Skin epidermis (tissue), 12 donors: Measurements from ENCODE around the gene RIMKLB.

Source experiments
- H3K27ac ChIP-seq, 21 experiments: fragments of 200-600 bp; sonication (generic) in 11 of 21; one replicate each; pipeline ENCODE4 v1.5.0; 2020; ENCODE audit warnings: mild to moderate bottlenecking in 3 of 21, inconsistent platforms in 2 of 21, moderate library complexity in 2 of 21
- H3K4me3 ChIP-seq, 7 experiments: fragments of 200-600 bp; sonication (generic) in 2 of 7; one replicate each; pipeline ENCODE4 v1.5.0; 2020; ENCODE audit warnings: inconsistent platforms in 2 of 7, mild to moderate bottlenecking in 2 of 7, moderate library complexity in 1 of 7

RIMKLB gene, protein sequence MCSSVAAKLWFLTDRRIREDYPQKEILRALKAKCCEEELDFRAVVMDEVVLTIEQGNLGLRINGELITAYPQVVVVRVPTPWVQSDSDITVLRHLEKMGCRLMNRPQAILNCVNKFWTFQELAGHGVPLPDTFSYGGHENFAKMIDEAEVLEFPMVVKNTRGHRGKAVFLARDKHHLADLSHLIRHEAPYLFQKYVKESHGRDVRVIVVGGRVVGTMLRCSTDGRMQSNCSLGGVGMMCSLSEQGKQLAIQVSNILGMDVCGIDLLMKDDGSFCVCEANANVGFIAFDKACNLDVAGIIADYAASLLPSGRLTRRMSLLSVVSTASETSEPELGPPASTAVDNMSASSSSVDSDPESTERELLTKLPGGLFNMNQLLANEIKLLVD

DNA sequence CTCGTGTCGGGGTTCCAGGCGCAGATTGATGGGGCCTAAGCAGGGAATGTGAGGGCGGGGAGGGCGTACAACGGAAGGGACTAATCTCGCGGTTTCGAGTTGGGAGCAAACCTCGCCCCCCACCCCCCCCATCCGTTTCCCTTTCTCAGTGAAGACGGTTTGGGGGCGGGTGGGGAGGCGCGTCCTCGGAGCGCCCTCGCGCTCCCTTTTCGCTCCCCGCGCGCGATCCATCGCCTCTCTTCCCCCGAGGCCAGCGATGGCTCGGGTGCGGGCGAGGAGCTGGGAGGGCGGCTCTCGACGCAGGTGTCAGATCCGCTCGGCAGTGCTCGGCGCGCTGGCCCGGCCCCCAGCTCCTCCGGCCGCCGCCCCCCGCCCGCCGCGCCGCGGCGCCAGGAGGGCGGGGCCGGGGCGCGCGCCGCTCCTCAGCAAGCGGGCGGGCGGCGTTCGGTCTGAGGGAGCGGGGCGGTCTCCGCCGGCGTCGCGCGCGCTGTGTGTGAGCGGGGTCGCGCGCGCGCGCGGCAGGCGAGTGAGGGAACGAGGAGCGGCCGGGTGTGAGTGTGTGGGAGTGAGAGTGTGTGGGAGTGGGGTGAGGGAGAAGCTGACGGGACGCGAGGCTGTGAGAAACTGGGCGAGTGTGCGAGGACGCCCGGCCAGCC, at the start of gene RIMKLB:
Gene RIMKLB, plus strand, starts transcription at position 516 of the 656 bp plus-strand sequence. CDS start 15,876 bp downstream, outside the sequence.
- peak within 1 kb of the TSS; percentile 48 to 95 (median 86) for H3K27ac ChIP-seq

DNA sequence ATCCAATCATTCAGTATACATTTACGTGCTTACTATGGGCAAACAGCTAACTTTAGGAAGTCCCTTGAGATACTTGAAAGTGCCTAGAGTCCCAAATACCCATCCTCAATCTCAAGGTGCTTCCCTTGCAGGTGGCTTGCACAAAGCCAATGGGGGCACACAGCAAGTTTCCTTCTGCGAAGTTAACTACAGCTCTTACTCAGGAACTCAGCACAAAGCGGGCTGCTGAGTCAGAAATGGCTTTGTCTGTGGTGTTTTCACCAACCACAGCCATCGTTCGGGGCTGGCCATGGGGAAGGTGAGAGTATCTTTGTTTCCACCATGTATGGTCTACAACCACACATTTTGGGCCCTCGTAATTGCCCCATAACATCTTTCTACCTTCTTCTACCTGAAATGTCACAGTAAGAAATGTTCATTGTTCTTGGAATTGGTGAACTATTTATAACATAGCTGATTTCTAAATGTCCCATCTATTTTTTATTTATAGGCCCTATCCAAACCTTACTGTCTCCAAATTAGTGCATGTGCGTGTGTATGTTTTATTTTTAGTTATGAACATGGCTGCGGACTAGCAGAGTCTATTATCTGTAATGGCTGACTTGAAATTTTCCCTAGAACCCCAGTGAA, 49.1 kb upstream of the RIMKLB start:
- H3K4me3 ChIP-seq = no peak overlapping the region
- no peak overlapping the region for H3K27ac ChIP-seq

More for the DNA sequence above, at the start of gene RIMKLB:
- peak within 1 kb of the TSS; percentile 60 to 99 (median 89) for H3K4me3 ChIP-seq

DNA sequence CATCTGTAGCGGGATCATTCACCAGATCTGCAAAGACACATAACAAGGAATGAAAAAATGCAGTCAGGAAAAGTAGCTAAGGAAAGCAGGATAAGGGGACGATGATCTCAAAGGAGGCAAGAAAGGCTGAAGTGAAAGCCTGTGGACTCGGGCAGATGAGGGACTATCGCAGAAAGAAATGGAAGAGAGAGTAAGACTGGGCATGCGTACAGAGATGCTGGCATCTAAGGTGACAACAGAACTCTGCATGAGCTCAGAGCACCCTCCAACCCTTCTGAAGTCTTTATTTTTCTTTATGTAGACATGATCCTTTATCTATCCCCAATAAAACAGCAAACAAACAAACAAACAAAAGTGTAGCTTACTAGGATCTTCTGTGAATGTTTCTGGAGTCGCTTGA, 42.4 kb upstream of the RIMKLB start:
- no peak overlapping the region for H3K27ac ChIP-seq
- H3K4me3 ChIP-seq = no peak overlapping the region

DNA sequence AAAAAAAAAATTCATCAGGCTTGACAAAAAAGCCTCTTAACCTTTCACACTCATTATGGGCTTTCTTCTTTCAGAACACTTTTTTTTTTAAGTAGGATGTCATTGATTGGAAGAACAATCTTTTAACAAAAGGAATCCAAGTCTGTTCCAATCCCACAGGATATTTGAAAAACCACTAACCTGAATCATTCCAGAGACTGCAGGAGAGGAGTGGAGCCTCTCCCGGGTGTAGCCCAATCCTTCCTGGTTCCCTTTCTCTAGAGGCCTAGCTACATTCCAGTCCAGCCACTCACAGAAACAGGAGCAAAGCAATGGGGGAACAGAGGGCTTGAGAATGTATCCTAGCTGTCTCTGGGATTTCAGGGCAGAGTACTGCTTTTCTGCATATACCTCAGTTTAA, 39.4 kb upstream of the RIMKLB start:
- H3K27ac ChIP-seq = peak overlapping the region in 2 of 21 experiments; percentile 44 to 67
- no peak overlapping the region for H3K4me3 ChIP-seq

DNA sequence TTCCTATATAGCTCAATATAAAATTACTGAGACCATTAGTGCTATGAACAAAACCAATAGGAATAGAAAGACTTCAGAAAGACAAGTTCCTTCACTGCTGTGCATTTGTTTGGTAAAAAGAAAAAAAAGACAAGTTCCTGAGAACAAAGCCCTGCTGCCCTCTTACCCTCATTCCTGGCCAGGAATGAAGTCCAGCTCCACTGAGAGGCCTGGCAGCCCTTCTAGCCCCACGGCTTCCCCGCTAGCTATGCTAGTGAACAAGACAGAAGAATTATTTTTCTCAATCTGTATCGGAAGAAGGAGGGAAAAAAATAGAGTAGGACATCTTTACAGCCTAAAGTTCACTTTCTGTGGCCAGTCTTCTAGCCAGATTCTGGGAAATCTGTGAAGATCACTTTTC, 36.8 kb upstream of the RIMKLB start:
- H3K4me3 ChIP-seq = no peak overlapping the region
- peak overlapping the region in 2 of 21 experiments; percentile 12 to 83 for H3K27ac ChIP-seq

DNA sequence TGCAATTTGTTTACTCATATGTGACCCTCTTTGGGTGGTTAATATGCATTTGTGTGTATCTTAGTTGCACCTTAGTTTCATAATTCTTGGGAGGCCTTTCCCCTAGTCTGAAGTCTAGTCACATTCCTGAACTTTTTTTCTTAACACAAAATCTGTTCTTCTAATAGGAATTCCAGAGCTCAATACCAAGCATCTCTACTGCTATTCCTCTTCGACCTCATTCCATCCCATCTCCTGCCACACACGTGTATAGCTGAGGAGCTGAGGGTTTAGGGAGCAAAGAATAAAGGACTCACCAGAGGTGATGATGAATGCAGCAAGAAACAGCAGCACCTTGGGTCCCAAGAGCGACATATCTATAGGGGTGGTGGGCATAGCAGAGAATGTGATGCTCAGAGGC, 36.0 kb upstream of the RIMKLB start:
- H3K27ac ChIP-seq = peak overlapping the region in 6 of 21 experiments; percentile 26 to 83 (median 68)

DNA sequence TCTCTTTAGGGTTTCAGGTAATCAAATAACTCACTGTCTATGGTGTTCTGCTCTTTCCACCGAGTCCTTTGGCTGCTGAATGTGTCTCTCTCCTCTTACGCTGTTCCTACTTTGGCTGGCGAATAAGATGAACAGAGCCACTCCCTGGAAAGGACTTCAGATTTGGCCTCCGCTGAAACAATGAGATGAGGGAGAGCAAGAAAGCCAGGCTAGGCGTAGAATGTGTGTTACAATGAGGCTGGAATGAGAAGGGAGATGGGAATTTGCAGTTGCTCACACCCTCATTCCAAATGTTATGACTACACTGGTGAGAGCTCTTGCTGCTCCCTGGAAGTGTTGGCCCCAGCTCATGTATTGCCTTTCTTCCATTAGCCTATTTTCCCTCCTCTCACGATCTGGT, 35.2 kb upstream of the RIMKLB start, which contains the start of gene MFAP5:
Gene MFAP5, minus strand, starts transcription at position 234 of the 400 bp plus-strand sequence. CDS start 722 bp downstream, outside the sequence.
- H3K27ac ChIP-seq = peak within 1 kb of the TSS in 11 of 21 experiments; percentile 12 to 83 (median 58)
- peak within 1 kb of the TSS in 1 of 7 experiments; percentile 15 for H3K4me3 ChIP-seq

More for the DNA sequence above, 36.0 kb upstream of the RIMKLB start:
- H3K4me3 ChIP-seq = peak overlapping the region in 1 of 7 experiments; percentile 15

DNA sequence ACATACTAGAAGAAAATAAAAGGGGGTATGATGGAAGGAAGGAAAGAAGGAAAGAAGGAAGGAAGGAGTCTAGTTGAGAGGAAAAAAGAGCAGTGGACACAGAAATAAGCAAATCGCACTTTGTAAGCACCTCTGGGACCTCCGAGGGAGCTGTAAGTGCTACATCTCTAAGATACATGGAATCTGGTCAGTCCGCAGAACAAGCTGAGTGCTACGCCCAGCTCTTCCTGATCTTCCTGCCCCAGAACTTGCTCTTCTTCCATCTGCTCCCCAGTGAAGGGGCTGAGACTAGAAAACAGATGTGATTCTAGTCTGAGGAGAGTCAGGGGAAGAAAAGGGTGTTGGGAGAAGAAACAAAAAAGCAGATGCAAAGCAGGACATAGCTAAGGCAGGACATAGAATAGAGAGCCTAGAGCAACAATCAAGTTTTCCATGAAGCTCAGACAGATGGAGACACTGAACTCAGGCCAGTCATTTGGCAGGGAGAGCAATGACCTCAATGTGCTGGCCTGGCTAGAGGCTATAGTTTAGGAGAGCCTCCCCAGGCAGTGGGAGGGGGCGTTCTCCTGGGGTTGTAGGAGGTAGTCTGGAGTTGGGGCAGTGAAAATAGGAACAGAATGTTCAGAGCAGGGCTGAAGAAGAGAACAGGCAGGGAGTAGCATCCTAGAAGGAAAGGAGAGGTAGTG, 33.4 kb upstream of the RIMKLB start:
- Histone ChIP-seq H3K4me3 (no peak overlapping the region), H3K27ac (peak overlapping the region in 6 of 21 experiments; percentile 38 to 72 (median 55))

DNA sequence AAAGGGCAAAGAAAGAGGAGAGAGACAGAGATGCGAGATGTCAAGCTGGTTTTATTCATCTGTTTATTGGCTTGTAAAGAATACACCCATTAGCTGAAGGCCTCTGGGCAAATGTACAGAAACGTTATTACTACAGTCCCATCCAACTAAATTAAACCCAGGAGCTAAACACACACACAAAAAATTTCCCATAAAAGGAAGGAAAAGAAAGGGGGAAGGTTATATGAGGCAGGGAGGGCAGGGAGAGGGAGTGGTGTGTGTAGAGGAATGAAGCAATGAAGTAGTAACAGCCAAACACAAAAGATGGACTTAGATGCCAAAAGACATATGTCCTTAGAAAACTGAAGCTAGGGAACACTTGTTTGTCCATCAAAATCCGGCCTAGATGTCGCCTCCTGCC, 32.0 kb upstream of the RIMKLB start:
- peak overlapping the region in 2 of 21 experiments; percentile 72 for H3K27ac ChIP-seq
- H3K4me3 ChIP-seq = no peak overlapping the region

DNA sequence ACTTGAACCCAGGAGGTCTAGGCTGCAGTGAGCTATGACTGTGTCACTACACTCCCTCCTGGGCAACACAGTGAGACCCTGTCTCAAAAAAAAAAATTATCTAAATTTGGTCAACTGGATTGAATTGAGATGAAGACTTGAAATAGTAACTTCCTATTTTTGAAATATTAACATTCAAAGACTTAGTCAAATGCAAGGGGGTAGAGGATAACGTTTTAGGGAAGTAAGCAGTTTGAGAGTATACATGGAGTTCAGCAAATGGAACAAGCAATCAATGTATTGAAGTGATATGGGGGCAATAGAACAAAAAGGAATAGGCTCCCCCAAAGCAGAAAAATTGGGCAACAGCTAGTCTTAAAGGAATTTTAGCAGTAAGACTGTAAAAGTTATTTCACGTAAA, 30.5 kb upstream of the RIMKLB start:
- no peak overlapping the region for H3K27ac ChIP-seq

DNA sequence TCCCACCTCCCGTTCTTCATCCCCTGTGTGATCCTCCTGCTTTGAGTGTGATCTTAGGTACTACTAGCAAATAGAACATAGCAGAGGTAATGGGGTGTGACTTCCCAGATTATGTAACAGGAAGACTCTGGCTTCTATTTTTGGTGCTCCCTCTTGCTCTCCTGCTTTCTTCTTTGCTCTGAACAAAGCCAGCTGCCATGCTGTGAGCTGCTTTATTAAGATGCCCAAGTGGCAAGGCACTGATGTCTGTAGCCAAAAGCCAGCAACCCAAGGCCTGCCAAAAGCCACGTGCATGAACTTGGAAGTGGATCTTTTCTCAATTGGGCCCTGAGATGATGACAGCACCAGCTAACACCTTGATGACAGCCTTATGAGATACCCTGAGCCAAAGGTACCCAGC, 29.4 kb upstream of the RIMKLB start:
- no peak overlapping the region for H3K4me3 ChIP-seq
- H3K27ac ChIP-seq = no peak overlapping the region

More for the DNA sequence above, 30.5 kb upstream of the RIMKLB start:
- no peak overlapping the region for H3K4me3 ChIP-seq

DNA sequence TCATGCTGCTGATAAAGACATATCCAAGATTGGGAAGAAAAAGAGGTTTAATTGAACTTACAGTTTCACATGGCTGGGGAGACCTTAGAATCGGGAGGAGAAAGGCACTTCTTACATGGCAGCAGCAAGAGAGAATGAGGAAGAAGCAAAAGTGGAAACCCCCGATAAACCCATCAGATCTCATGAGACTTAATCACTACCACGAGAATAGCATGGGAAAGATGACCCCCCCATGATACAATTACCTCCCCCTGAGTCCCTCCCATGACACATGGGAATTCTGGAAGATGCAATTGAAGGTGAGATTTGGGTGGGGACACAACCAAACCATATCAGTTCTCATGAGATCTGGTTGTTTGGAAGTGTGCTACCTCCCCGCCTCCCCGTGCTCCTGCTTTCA, 25.4 kb upstream of the RIMKLB start:
- H3K27ac ChIP-seq = no peak overlapping the region
- no peak overlapping the region for H3K4me3 ChIP-seq

DNA sequence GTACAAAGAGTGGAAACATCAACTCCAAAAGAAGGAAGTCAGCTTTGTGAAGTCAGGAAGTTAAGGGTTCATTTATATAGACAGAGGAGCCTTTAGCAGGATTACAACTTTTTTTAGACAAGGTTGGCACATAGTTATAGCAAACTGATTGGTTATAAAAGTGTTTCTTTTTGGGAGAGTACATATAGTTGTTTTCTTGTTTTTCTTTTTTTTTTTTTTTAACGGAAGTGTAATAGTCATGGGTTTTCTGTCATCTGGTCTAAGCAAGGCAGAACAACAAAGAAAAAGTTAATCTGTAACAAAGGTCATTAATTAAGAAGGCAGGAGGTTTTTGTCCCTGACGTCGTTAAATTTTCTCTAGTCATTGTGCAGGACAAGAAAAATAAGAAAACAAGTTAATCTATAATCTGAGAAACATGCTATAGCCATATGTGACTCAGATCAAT, 22.2 kb upstream of the RIMKLB start:
- H3K4me3 ChIP-seq = no peak overlapping the region
- peak overlapping the region in 6 of 21 experiments; percentile 3 to 58 (median 36) for H3K27ac ChIP-seq

DNA sequence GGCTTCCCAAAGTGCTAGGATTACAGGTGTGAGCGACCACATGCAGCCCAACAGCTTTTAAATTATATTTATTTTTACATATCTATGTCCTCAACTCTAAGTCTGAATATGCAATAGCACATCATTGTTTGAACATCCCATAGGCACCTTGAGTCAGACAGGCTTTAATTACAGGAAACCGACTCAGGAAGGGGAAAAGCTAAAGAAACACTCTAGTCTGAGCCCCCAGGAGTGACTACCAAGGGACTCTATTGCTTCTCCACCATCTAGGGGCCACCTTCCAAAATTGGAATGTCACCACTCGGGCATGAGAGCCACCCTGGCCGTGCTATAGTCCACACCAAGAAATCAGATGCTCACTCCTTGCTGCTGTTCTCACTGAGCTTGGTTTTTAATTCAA, 21.1 kb upstream of the RIMKLB start:
- peak overlapping the region in 1 of 21 experiments; percentile 36 for H3K27ac ChIP-seq
- no peak overlapping the region for H3K4me3 ChIP-seq

DNA sequence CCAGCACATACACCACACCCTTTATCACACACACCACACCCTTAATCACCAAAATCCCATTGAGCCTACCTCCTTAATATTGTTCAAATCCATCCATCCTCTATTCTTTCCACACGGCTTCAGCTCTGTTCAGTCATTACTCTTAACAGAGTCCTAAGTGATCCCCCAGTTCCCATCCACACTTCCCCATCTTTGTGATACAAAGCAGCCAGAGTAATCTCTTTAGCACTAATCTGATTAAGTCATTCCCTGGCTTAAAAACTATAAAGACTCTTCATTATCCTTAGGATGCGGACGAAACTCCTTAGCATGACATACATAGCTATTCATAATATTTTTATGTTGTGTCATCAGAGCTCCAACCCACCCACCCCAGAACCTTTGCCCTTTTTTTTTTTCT, 20.4 kb upstream of the RIMKLB start:
- peak overlapping the region in 1 of 21 experiments; percentile 36 for H3K27ac ChIP-seq
- H3K4me3 ChIP-seq = no peak overlapping the region

DNA sequence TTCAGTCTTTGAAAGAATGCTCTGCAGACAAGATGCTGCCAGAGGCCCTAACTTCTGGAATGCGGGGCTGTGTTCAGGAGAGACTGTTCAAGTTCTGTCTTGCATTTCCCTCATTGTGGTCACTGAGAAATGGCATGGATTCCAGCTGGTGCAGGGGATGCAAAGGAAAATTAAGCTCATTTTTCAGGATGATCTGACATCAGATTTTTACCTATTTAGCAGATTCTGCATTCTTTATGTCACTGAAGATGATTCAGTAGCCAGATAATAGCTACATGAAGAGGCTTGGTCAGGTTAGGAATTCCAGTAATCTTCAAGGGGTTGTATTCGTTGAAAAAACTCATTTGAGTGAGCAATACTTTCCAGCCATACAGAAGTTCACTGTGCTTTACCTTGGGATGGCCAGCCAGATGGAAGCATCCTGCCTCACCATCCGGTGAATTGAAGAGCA, 19.1 kb upstream of the RIMKLB start:
- H3K4me3 ChIP-seq = no peak overlapping the region
- H3K27ac ChIP-seq = no peak overlapping the region

DNA sequence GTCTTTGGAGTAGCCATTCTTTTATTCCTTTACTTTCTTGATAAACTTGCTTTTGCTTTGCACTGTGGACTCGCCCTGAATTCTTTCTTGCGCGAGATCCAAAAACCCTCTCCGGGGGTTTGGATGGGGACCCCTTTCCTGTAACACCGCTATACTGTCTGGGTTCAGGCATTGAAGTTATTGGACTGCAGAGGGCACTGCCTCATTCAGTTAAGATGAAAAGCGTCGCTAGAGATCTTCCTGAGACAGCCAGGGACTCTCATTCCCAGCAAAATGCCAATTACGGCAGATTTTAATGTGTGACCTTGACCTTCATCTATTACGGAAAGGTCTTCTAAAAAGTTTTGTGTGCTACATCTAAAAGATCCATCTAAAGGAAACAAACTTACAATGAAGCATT, 17.3 kb upstream of the RIMKLB start:
- peak overlapping the region in 3 of 21 experiments; percentile 7 to 54 (median 13) for H3K27ac ChIP-seq

DNA sequence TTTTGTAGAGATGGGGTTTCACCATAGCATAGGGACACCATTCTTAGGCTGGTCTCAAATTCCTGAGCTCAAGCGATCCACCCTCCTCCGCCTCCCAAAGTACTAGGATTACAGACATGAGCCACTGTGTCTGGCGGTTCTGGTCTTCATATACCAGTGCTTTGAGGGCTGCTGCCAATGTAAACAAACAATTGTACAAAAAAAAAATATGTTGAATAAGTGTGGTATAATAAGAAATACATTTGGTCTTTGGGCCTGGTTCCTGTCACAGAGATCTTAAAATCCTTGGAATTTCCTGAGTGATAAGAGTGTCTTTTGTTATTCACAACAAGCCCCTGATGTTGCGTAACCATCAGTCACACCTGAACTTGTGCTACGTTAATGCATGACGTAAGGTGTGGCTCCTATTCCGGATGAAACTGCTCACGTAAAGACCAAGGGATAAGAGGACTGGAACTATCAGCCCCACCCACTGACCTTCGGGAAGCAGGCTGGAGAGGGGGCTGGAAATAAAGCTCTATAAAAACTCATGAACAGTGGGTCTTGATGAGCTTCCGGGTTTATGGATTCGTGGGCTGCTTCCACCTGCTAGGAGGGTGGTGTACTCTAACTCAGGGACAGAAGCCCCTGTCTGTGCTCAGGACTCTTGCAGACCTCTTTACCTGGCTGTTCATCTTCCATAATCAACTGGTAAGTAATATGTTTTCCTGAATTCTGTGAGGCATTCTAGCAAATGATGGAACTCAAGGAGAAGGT, 16.5 kb upstream of the RIMKLB start:
- Histone ChIP-seq H3K4me3 (no peak overlapping the region), H3K27ac (peak overlapping the region in 3 of 21 experiments; percentile 13 to 54 (median 38))

More for the DNA sequence above, 17.3 kb upstream of the RIMKLB start:
- no peak overlapping the region for H3K4me3 ChIP-seq

DNA sequence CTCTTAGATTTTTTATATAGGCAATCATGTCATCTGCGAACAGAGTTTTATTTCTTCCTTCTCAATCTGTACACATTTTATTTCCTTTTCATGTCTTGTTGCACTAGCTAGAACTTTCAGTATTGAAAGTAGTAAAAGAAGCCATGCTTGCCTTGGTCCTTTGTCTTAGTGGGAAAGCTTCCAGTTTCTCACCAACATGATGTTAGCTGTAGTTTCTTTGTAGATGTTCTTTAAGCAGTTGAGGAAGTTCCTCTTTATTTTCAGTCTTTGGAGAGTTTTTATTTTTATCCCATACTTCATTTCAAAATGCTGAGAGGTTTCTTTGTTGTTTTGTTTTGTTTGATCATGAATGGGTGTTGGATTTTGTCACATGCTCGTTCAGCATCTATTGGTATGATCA, 12.7 kb upstream of the RIMKLB start:
- Histone ChIP-seq H3K4me3 (no peak overlapping the region), H3K27ac (no peak overlapping the region)
